Breast epithelium (tissue), 3 donors: ENCODE data around the gene SNAPC4.

ENCODE experiments used
- POLR2A ChIP-seq: fragments of 450-650 bp; IDR thresholded peaks from one replicate; pipeline ENCODE4 v1.6.1; 2016; ENCODE audit warnings: antibody characterized with exemption, mild to moderate bottlenecking, moderate library complexity
- POLR2AphosphoS5 ChIP-seq, 3 donors: sonication (generic); formaldehyde crosslinking; IDR thresholded peaks; one replicate each; pipeline ENCODE4 v1.6.1; 2017; ENCODE audit warnings: antibody characterized with exemption in 3 of 3
- TF ChIP-seq, protein P1 (sequence below), 3 donors: fragments of 450-650 bp; IDR thresholded peaks; one replicate each; pipeline ENCODE4 v1.5.1; 2016 to 2017; ENCODE audit warnings: antibody characterized with exemption in 3 of 3, mild to moderate bottlenecking in 3 of 3, moderate library complexity in 3 of 3

DNA sequence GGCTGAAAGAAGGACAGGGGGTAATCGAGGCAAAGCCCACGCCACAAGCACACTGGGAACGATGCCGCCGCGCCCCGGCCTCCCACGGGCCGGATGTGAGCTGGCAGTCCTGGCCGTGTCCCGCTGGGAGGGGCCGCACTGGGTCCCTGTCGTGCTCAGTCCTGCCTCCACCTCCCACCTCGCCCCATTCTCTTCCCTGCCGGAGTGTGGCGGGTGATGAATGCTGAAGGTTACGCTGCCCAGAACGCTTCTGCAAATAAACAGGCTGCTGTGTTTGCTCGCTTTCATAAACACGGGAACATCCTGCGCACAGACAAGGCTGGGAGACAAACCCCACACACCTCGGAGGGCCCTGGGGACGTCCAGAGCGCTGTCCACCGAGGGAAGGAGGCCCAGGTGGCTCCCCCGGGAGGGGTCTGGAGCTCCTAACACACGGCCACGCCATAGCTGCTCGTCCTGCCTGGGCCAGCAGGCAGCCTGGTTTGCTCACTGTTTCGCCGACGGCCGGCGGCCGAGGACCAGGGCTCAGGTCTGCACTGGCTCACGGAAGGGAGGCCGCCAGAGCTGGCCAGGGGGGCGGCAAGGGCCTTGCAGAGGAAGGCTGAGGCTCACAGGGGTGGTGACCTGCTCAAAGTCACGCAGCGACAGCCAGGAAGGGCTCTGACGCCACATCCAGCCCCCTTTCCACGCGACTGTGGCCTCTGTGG lies 38.8 kb downstream of the SNAPC4 start:
- TF ChIP-seq, protein P1, sequence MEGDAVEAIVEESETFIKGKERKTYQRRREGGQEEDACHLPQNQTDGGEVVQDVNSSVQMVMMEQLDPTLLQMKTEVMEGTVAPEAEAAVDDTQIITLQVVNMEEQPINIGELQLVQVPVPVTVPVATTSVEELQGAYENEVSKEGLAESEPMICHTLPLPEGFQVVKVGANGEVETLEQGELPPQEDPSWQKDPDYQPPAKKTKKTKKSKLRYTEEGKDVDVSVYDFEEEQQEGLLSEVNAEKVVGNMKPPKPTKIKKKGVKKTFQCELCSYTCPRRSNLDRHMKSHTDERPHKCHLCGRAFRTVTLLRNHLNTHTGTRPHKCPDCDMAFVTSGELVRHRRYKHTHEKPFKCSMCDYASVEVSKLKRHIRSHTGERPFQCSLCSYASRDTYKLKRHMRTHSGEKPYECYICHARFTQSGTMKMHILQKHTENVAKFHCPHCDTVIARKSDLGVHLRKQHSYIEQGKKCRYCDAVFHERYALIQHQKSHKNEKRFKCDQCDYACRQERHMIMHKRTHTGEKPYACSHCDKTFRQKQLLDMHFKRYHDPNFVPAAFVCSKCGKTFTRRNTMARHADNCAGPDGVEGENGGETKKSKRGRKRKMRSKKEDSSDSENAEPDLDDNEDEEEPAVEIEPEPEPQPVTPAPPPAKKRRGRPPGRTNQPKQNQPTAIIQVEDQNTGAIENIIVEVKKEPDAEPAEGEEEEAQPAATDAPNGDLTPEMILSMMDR (IDR thresholded peaks at IDR 0.05), result no peak
- TF ChIP-seq POLR2A (no peak), POLR2AphosphoS5 (IDR thresholded peaks at IDR 0.05) (no peak)
